WTC11 (cell line): Measurements from ENCODE around the gene ARHGEF12. TPM values are rescaled to one million over a fixed set of nuclear protein-coding genes. Genes with fewer than 3 reads are reported as not detected.

ENCODE experiments used
- ATAC-seq: fragments of 200-7000 bp; cut with Tn5 transposase; 2 replicates; pipeline ENCODE4 v1.10.0; 2021; ENCODE audit warnings: mild to moderate bottlenecking, moderate library complexity
- CTCF ChIA-PET: fragments of 300-600 bp; sonication (Branson Sonifier 250); formaldehyde crosslinking; loops from one replicate; lab custom pipeline; 2021; ENCODE audit warnings: antibody characterized with exemption; lab: Charles Lee
- POLR2A ChIA-PET: fragments of 350-600 bp; sonication (Branson Sonifier 250); formaldehyde crosslinking; loops from one replicate; lab custom pipeline; 2021; ENCODE audit warnings: antibody characterized with exemption; lab: Charles Lee
- DNase-seq: peaks from one replicate; pipeline ENCODE4 v3.0.0; 2021; ENCODE audit warnings: low spot score
- H3K27ac Mint-ChIP-seq: 2 replicates; pipeline ENCODE4 v1.8.0; 2021; ENCODE audit warnings: mixed read lengths
- H3K27me3 Mint-ChIP-seq: 2 replicates; pipeline ENCODE4 v1.8.0; 2021; ENCODE audit warnings: low read depth, mild to moderate bottlenecking, moderate library complexity, mixed read lengths
- H3K36me3 Mint-ChIP-seq: 2 replicates; pipeline ENCODE4 v1.8.0; 2021; ENCODE audit warnings: mixed read lengths
- H3K4me1 Mint-ChIP-seq: 2 replicates; pipeline ENCODE4 v1.8.0; 2022; ENCODE audit warnings: mixed read lengths
- H3K4me3 Mint-ChIP-seq: 2 replicates; pipeline ENCODE4 v1.8.0; 2021; ENCODE audit warnings: mild to moderate bottlenecking, moderate library complexity, mixed read lengths
- H3K9me3 Mint-ChIP-seq: 2 replicates; pipeline ENCODE4 v1.8.0; 2021; ENCODE audit warnings: mixed read lengths
- ATF2 ChIP-seq: sonication (generic); formaldehyde crosslinking; IDR thresholded peaks from 2 replicates; pipeline ENCODE4 v1.8.1; 2022; ENCODE audit warnings: low read depth, missing genetic modification reagents, borderline replicate concordance
- ELF4 ChIP-seq: sonication (generic); formaldehyde crosslinking; IDR thresholded peaks from 2 replicates; pipeline ENCODE4 v1.8.1; 2022; ENCODE audit warnings: low read depth, mild to moderate bottlenecking, moderate library complexity, missing genetic modification reagents
- ERG ChIP-seq: fragments of 250-450 bp; sonication (Bioruptor Pico); IDR thresholded peaks from 2 replicates; pipeline ENCODE4 v1.8.0; 2021; ENCODE audit warnings: mild to moderate bottlenecking
- GABPB1 ChIP-seq: sonication (generic); formaldehyde crosslinking; IDR thresholded peaks from 2 replicates; pipeline ENCODE4 v1.8.1; 2023; ENCODE audit warnings: mild to moderate bottlenecking, missing genetic modification reagents
- GTF2I ChIP-seq: fragments of 250-450 bp; sonication (Bioruptor Pico); conservative IDR thresholded peaks from 2 replicates; pipeline ENCODE4 v1.4.0; 2021; ENCODE audit warnings: mild to moderate bottlenecking
- IRF2 ChIP-seq: sonication (generic); formaldehyde crosslinking; IDR thresholded peaks from 2 replicates; pipeline ENCODE4 v1.8.0; 2022; ENCODE audit warnings: low read depth, missing genetic modification reagents, borderline replicate concordance
- MLX ChIP-seq: sonication (generic); formaldehyde crosslinking; IDR thresholded peaks from 2 replicates; pipeline ENCODE4 v1.8.1; 2023; ENCODE audit warnings: mild to moderate bottlenecking, missing genetic modification reagents, moderate library complexity
- MXD4 ChIP-seq: fragments of 250-450 bp; sonication (Bioruptor Pico); IDR thresholded peaks from 2 replicates; pipeline ENCODE4 v1.8.0; 2021; ENCODE audit warnings: mild to moderate bottlenecking, moderate library complexity, borderline replicate concordance
- SMAD4 ChIP-seq: sonication (generic); formaldehyde crosslinking; IDR thresholded peaks from 2 replicates; pipeline ENCODE4 v1.8.0; 2022; ENCODE audit warnings: mild to moderate bottlenecking, missing genetic modification reagents
- TP53 ChIP-seq: sonication (generic); formaldehyde crosslinking; IDR thresholded peaks from 2 replicates; pipeline ENCODE4 v1.8.1; 2023; ENCODE audit warnings: mild to moderate bottlenecking, missing genetic modification reagents
- USF2 ChIP-seq: sonication (generic); formaldehyde crosslinking; IDR thresholded peaks from 2 replicates; pipeline ENCODE4 v1.8.1; 2023; ENCODE audit warnings: mild to moderate bottlenecking, missing genetic modification reagents, moderate library complexity
- ZBTB43 ChIP-seq: sonication (generic); formaldehyde crosslinking; IDR thresholded peaks from 2 replicates; pipeline ENCODE4 v1.8.1; 2023; ENCODE audit warnings: mild to moderate bottlenecking, missing genetic modification reagents
- ZNF121 ChIP-seq: sonication (generic); formaldehyde crosslinking; IDR thresholded peaks from 2 replicates; pipeline ENCODE4 v1.8.0; 2023; ENCODE audit warnings: missing genetic modification reagents
- ZNF138 ChIP-seq: sonication (generic); formaldehyde crosslinking; conservative IDR thresholded peaks from 2 replicates; pipeline ENCODE4 v1.8.1; 2022; ENCODE audit warnings: mild to moderate bottlenecking, moderate library complexity, missing genetic modification reagents
- ZNF232 ChIP-seq: sonication (generic); formaldehyde crosslinking; IDR thresholded peaks from 2 replicates; pipeline ENCODE4 v1.8.0; 2022; ENCODE audit warnings: mild to moderate bottlenecking, missing genetic modification reagents
- ZNF263 ChIP-seq: sonication (generic); formaldehyde crosslinking; IDR thresholded peaks from 2 replicates; pipeline ENCODE4 v1.8.1; 2022; ENCODE audit warnings: low read depth, mild to moderate bottlenecking, moderate library complexity, missing genetic modification reagents
- ZNF416 ChIP-seq: fragments of 250-450 bp; sonication (Bioruptor Pico); IDR thresholded peaks from 2 replicates; pipeline ENCODE4 v1.9.0; 2021; ENCODE audit warnings: mild to moderate bottlenecking, inconsistent platforms
- ZNF532 ChIP-seq: fragments of 250-450 bp; sonication (Bioruptor Pico); IDR thresholded peaks from 2 replicates; pipeline ENCODE4 v1.9.0; 2021; ENCODE audit warnings: mild to moderate bottlenecking, borderline replicate concordance
- total RNA-seq: library from RNA; stranded (reverse); gene quantifications from 3 replicates; pipeline ENCODE4 v1.2.3, GENCODE V29; 2021
- TF ChIP-seq, protein P1 (sequence below): sonication (generic); formaldehyde crosslinking; conservative IDR thresholded peaks from 2 replicates; pipeline ENCODE4 v1.8.1; 2022; ENCODE audit warnings: mild to moderate bottlenecking, missing genetic modification reagents
- TF ChIP-seq, protein P2 (sequence below): fragments of 250-450 bp; sonication (Bioruptor Pico); IDR thresholded peaks from 2 replicates; pipeline ENCODE4 v1.9.0; 2021; ENCODE audit warnings: moderate library complexity, mild to moderate bottlenecking, inconsistent platforms, borderline replicate concordance

The ARHGEF12 gene
- total RNA-seq, 1 experiment from 2014 or later: 35.8 TPM

DNA sequence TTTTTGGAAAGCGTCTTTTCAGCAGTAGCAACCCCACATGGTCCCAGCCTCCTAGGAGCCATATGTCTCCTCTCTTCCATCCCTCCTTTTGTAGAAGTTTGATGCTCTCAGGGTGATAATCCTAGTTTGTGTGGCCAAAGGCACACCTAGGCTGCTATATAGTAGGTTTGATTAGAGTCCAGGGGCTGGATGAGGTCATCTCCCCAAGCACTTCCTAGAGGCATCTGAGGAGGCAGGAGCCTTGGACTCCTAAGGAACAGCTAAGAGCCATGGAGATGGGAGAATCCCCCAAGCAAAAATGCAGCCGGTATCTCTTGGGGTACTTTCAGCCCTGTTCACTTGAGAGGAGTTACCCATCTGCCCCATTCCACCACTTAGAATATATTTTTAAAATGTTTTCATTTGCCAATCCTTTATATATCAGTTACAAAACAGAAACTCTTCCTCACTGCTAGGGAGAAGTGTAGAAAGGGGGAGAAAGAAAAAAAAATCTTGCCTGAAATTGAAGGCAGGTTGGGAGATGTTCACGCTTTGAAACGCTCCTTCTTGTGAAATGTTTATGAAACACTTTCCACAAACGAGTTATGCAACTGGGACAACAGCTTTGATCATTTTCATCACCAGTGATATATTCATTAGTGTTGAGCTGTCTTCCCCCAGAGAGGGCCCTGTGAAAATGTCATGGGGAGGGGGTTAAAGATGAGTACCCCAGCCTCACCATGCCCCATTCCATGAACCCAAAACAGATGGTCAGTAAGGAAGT, 43.0 kb upstream of the ARHGEF12 start:
- peaks cover 4% of the 10 kb centered on the region; the same call in 1 of the 2 replicates for H3K9me3 Mint-ChIP-seq
- CTCF ChIA-PET: interaction anchor here (1.3 to 17.0 kb wide), 2 partner anchors 10 to 49 kb away, joined by 4 to 623 read pairs; partner anchors contain the start of gene POU2F3
- no peak for TF ChIP-seq ELF4
- TF ChIP-seq USF2 (CRISPR knock-in tag): no peak
- no peak for TF ChIP-seq IRF2
- no peak for TF ChIP-seq MLX (CRISPR knock-in tag)
- TF ChIP-seq, protein P1, sequence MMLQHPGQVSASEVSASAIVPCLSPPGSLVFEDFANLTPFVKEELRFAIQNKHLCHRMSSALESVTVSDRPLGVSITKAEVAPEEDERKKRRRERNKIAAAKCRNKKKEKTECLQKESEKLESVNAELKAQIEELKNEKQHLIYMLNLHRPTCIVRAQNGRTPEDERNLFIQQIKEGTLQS: no peak
- TF ChIP-seq, protein P2, sequence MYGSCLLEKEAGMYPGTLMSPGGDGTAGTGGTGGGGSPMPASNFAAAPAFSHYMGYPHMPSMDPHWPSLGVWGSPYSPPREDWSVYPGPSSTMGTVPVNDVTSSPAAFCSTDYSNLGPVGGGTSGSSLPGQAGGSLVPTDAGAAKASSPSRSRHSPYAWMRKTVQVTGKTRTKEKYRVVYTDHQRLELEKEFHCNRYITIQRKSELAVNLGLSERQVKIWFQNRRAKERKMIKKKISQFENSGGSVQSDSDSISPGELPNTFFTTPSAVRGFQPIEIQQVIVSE: no peak
- no peak for TF ChIP-seq ZBTB43
- TF ChIP-seq ZNF232: no peak
- no peak for TF ChIP-seq ATF2
- no peak for TF ChIP-seq MXD4 (CRISPR knock-in tag)
- no peak for TF ChIP-seq SMAD4 (CRISPR knock-in tag)
- TF ChIP-seq ZNF138 (CRISPR knock-in tag): no peak
- no peak for TF ChIP-seq GABPB1 (CRISPR knock-in tag)
- no peak for TF ChIP-seq ZNF121
- TF ChIP-seq TP53 (CRISPR knock-in tag): no peak
- no peak for TF ChIP-seq ZNF532 (CRISPR knock-in tag)
- no peak for TF ChIP-seq GTF2I (CRISPR knock-in tag)
- no peak for TF ChIP-seq ERG (CRISPR knock-in tag)
- no peak for TF ChIP-seq ZNF416
- TF ChIP-seq ZNF263 (CRISPR knock-in tag): no peak
- TF ChIP-seq, all 79 proteins: peak for 0
- peaks cover 16% of the 10 kb centered on the region for H3K27me3 Mint-ChIP-seq
- no peak overlapping the region for H3K4me3 Mint-ChIP-seq
- H3K36me3 Mint-ChIP-seq: no peaks in the 10 kb centered on the region
- H3K27ac Mint-ChIP-seq: no peak overlapping the region
- no peak for ATAC-seq
- peaks cover 8% of the 10 kb centered on the region for H3K4me1 Mint-ChIP-seq
- DNase-seq: no peak
- POLR2A ChIA-PET: no interaction called here
